Lower leg skin (tissue), 3 donors: ENCODE data around the gene TOMM70.

Experiments
- CTCF ChIP-seq, 3 donors: fragments of 450-650 bp; IDR thresholded peaks; one replicate each; pipeline ENCODE4 v1.5.1; 2016; ENCODE audit warnings: antibody characterized with exemption in 3 of 3, mild to moderate bottlenecking in 3 of 3, moderate library complexity in 2 of 3
- POLR2A ChIP-seq, 2 donors: fragments of 450-650 bp; IDR thresholded peaks; one replicate each; pipeline ENCODE4 v1.6.1; 2016 to 2017; ENCODE audit warnings: antibody characterized with exemption in 2 of 2, mild to moderate bottlenecking in 1 of 2, moderate library complexity in 1 of 2

DNA sequence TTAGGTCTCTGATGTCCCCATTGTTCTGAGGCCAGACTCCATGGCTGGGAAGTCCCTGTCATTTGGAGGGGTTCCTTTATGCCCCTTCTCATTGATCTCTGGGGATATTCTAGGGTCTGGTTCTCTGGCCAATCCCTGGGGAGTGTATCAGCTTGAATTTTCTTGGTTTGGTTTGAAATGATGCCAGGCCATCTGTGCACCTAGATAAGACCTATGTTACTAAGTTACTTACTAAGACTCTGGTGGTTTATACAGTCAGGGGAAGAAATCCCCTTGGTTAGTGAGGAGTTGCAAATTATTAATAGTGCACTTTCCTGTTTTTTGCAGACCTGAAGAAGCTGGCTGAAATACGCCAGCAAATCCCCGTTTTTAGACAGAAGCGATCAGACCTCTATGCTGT lies 46.0 kb downstream of the TOMM70 start:
- TF ChIP-seq CTCF (IDR thresholded peaks at IDR 0.05): no peak
- no peak for TF ChIP-seq POLR2A (IDR thresholded peaks at IDR 0.05)
